HepG2 (cell line): ENCODE measurements around the gene CLN6. TPM values are rescaled to one million over a fixed set of nuclear protein-coding genes. Genes with fewer than 3 reads are reported as not detected.

Source experiments
- AKAP8 ChIP-seq: sonication (generic); formaldehyde crosslinking; IDR thresholded peaks from 2 replicates; pipeline ENCODE4 v1.5.1; 2020; ENCODE audit warnings: mild to moderate bottlenecking, missing genetic modification reagents
- CAMTA2 ChIP-seq: sonication (generic); formaldehyde crosslinking; IDR thresholded peaks from 2 replicates; pipeline ENCODE4 v1.4.0; 2020; ENCODE audit warnings: mild to moderate bottlenecking, missing genetic modification reagents, borderline replicate concordance
- CCAR2 ChIP-seq: fragments of 200-400 bp; formaldehyde crosslinking; optimal IDR thresholded peaks from 2 replicates; pipeline ENCODE3; 2018; ENCODE audit warnings: low read depth, mild to moderate bottlenecking, low read length, moderate library complexity
- IKZF4 ChIP-seq: sonication (generic); formaldehyde crosslinking; IDR thresholded peaks from 2 replicates; pipeline ENCODE4 v1.5.1; 2020; ENCODE audit warnings: borderline replicate concordance, mild to moderate bottlenecking, low read depth, missing genetic modification reagents; ENCODE audit errors: not compliant biosample characterization
- LBX2 ChIP-seq: sonication (generic); formaldehyde crosslinking; IDR thresholded peaks from 2 replicates; pipeline ENCODE4 v1.5.0; 2020; ENCODE audit warnings: missing genetic modification reagents, mild to moderate bottlenecking, borderline replicate concordance
- NFE2L1 ChIP-seq: sonication (generic); formaldehyde crosslinking; IDR thresholded peaks from 2 replicates; pipeline ENCODE4 v1.4.0; 2020; ENCODE audit warnings: missing genetic modification reagents, mild to moderate bottlenecking, borderline replicate concordance
- NR2F2 ChIP-seq: IDR thresholded peaks from 2 replicates; pipeline ENCODE4 v1.6.1; 2012; ENCODE audit warnings: low read depth, inconsistent platforms, borderline replicate concordance
- POGK ChIP-seq: sonication (generic); formaldehyde crosslinking; conservative IDR thresholded peaks from 2 replicates; pipeline ENCODE4 v1.8.0; 2022; ENCODE audit warnings: mild to moderate bottlenecking, moderate library complexity, missing genetic modification reagents
- RFX3 ChIP-seq: IDR thresholded peaks from 2 replicates; pipeline ENCODE4 v1.6.1; 2016; ENCODE audit warnings: missing biosample characterization, missing genetic modification reagents
- ZBTB7A ChIP-seq: sonication (generic); formaldehyde crosslinking; IDR thresholded peaks from 2 replicates; pipeline ENCODE4 v1.8.0; 2022; ENCODE audit warnings: mild to moderate bottlenecking, missing genetic modification reagents
- ZFP36 ChIP-seq: fragments of 150-350 bp; IDR thresholded peaks from 2 replicates; pipeline ENCODE4 v1.6.1; 2018; ENCODE audit warnings: borderline replicate concordance, low read length, low read depth; ENCODE audit not compliant: partially characterized antibody
- ZNF136 ChIP-seq: sonication (generic); formaldehyde crosslinking; IDR thresholded peaks from 2 replicates; pipeline ENCODE4 v1.8.1; 2022; ENCODE audit warnings: low read depth, mild to moderate bottlenecking, moderate library complexity, missing genetic modification reagents
- ZNF274 ChIP-seq: sonication (generic); formaldehyde crosslinking; IDR thresholded peaks from 2 replicates; pipeline ENCODE4 v1.5.1; 2020; ENCODE audit warnings: mild to moderate bottlenecking, missing genetic modification reagents
- polyA plus RNA-seq, 8 experiments: library from polyadenylated mRNA; depleted of rRNA in 3 of 8; stranded (reverse) in 7 of 8; unstranded in 1 of 8; fragments of >200 nt; fragmentation: Illumina TruSeq in 4 of 8; extraction: Trizol in 4 of 8; gene quantifications; 2 replicates each; pipeline versions ENCODE4 v1.2.1 to v1.2.3, GENCODE V29; 2011 to 2016; ENCODE audit warnings: low read depth in 4 of 8, missing spikeins in 1 of 8, mixed read lengths in 1 of 8; ENCODE audit not compliant: insufficient read depth in 1 of 8
- total RNA-seq, 5 experiments: library from RNA; depleted of rRNA; stranded (reverse); fragments of >200 nt; fragmentation: Illumina TruSeq; extraction: Trizol; gene quantifications; 2 replicates each; pipeline ENCODE4 v1.2.3, GENCODE V29; 2016; ENCODE audit warnings: low read depth in 1 of 5
- TF ChIP-seq, protein P1 (sequence below): sonication (generic); formaldehyde crosslinking; IDR thresholded peaks from 2 replicates; pipeline ENCODE4 v1.4.0; 2020; ENCODE audit warnings: mild to moderate bottlenecking, missing genetic modification reagents
- TF ChIP-seq, protein P2 (sequence below): IDR thresholded peaks from 2 replicates; pipeline ENCODE4 v1.6.1; 2016; ENCODE audit warnings: missing compliant biosample characterization, missing genetic modification reagents, borderline replicate concordance

The CLN6 gene
- total and polyA plus RNA-seq, 2 of the 13 experiments (the other 11 are each of a cell fraction or from before 2014, with no cell fraction given), result 24.9 to 27.1 TPM

DNA sequence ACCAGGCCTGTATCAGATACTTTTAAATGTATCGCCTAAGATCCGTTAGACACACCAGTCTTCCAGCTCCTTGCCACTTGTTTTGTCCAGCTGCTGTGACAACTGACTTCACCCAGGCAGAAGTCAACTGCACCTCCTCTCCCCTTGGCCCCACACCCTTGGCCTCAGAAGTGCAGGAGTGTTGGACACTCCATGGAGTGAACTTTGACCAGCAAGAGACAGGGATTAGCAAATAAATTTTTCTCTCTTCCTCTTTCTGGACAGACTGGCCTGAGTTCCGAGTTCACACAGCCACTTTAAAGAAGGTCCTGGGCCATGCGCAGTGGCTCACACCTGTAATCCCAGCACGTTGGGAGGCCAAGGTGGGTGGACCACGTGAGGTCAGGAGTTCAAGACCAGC is 2.9 kb upstream of the CLN6 start (continued):
- TF ChIP-seq, protein P1, sequence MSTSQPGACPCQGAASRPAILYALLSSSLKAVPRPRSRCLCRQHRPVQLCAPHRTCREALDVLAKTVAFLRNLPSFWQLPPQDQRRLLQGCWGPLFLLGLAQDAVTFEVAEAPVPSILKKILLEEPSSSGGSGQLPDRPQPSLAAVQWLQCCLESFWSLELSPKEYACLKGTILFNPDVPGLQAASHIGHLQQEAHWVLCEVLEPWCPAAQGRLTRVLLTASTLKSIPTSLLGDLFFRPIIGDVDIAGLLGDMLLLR (CRISPR knock-in tag), result no peak
- TF ChIP-seq AKAP8 (CRISPR knock-in tag), result no peak
- TF ChIP-seq RFX3 (CRISPR knock-in tag), result no peak
- TF ChIP-seq ZNF136 (CRISPR knock-in tag), result no peak
- TF ChIP-seq IKZF4 (CRISPR knock-in tag), result no peak
- TF ChIP-seq ZNF274 (CRISPR knock-in tag), result no peak
- no peak for TF ChIP-seq CCAR2
- no peak for TF ChIP-seq ZBTB7A (CRISPR knock-in tag)
- no peak for TF ChIP-seq CAMTA2
- no peak for TF ChIP-seq NFE2L1
- peak; percentile 57; the same call in 1 of the 2 replicates for TF ChIP-seq POGK (CRISPR knock-in tag)
- no peak for TF ChIP-seq ZFP36
- TF ChIP-seq LBX2 (CRISPR knock-in tag), result no peak
- TF ChIP-seq, protein P2, sequence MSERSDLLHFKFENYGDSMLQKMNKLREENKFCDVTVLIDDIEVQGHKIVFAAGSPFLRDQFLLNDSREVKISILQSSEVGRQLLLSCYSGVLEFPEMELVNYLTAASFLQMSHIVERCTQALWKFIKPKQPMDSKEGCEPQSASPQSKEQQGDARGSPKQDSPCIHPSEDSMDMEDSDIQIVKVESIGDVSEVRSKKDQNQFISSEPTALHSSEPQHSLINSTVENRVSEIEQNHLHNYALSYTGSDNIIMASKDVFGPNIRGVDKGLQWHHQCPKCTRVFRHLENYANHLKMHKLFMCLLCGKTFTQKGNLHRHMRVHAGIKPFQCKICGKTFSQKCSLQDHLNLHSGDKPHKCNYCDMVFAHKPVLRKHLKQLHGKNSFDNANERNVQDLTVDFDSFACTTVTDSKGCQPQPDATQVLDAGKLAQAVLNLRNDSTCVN (CRISPR knock-in tag), result no peak
- TF ChIP-seq NR2F2, result no peak
- TF ChIP-seq, all 625 proteins: peak for 26
